T-helper 1 cell (primary cell): ENCODE data around the gene SPRR5.

Experiments used
- DNase-seq, 5 donors: peaks; one replicate each; pipeline ENCODE4 v3.0.0-alpha.2; 2012 to 2020
- total RNA-seq, 4 donors: gene quantifications; one replicate each; lab custom pipeline; 2026; lab: John Stamatoyannopoulos, UW

The SPRR5 gene
- total RNA-seq = 0 reads per million in 4 donors

- no peak for DNase-seq
Observed at GRCh38 chr1:152946651-152947256, at the start of gene SPRR5. Gene SPRR5 (plus strand): TSS chr1:152947206. CDS start chr1:152948555, 1,349 bp downstream.

GRCh38 chr1:152899027-152899426 is 48.0 kb upstream of the SPRR5 start:
- no peak for DNase-seq

- no peak for DNase-seq
Observed at GRCh38 chr1:152899883-152900282, 47.1 kb upstream of the SPRR5 start.

GRCh38 chr1:152901631-152902030 is 45.4 kb upstream of the SPRR5 start:
- DNase-seq = no peak

GRCh38 chr1:152902636-152903035 is 44.4 kb upstream of the SPRR5 start:
- DNase-seq = no peak

GRCh38 chr1:152904688-152905440 is 42.1 kb upstream of the SPRR5 start:
- no peak for DNase-seq

GRCh38 chr1:152906023-152906565 is 40.9 kb upstream of the SPRR5 start:
- no peak for DNase-seq

- no peak for DNase-seq
Observed at GRCh38 chr1:152907686-152908601, 39.1 kb upstream of the SPRR5 start, which contains the start of gene IVL. Gene IVL (plus strand): TSS chr1:152908546. CDS start chr1:152909798, 1,252 bp downstream.

- no peak for DNase-seq
Observed at GRCh38 chr1:152909206-152909605, 37.8 kb upstream of the SPRR5 start.

GRCh38 chr1:152912471-152912870 is 34.5 kb upstream of the SPRR5 start:
- DNase-seq = no peak

GRCh38 chr1:152912900-152913299 is 34.1 kb upstream of the SPRR5 start:
- DNase-seq = no peak

- DNase-seq = no peak
Observed at GRCh38 chr1:152917794-152918193, 29.2 kb upstream of the SPRR5 start.

GRCh38 chr1:152919071-152919470 is 27.9 kb upstream of the SPRR5 start:
- DNase-seq = no peak

- DNase-seq = no peak
Observed at GRCh38 chr1:152924191-152924590, 22.8 kb upstream of the SPRR5 start.

GRCh38 chr1:152926091-152926490 is 20.9 kb upstream of the SPRR5 start:
- no peak for DNase-seq

GRCh38 chr1:152928671-152929070 is 18.3 kb upstream of the SPRR5 start:
- DNase-seq = no peak

- no peak for DNase-seq
Observed at GRCh38 chr1:152932170-152932811, 14.7 kb upstream of the SPRR5 start.

- no peak for DNase-seq
Observed at GRCh38 chr1:152933196-152933595, 13.8 kb upstream of the SPRR5 start.

GRCh38 chr1:152940614-152941013 is 6.4 kb upstream of the SPRR5 start:
- DNase-seq = no peak

- DNase-seq = no peak
Observed at GRCh38 chr1:152941037-152941711, 5.8 kb upstream of the SPRR5 start.

GRCh38 chr1:152942161-152942560 is 4.8 kb upstream of the SPRR5 start:
- no peak for DNase-seq

GRCh38 chr1:152946248-152946647 is 758 bp upstream of the SPRR5 start:
- DNase-seq = no peak
